HG03064 (cell line): ENCODE results near the gene SHPK.
"Not testable (repeated sequence)": the region's sequence is repeated elsewhere in the genome, so short reads cannot be mapped to it uniquely, and the experiment has no call there.

Experiments used
- ATAC-seq: cut with Tn5 transposase; IDR thresholded peaks from one replicate; pipeline ENCODE4 v1.9.1; 2021; ENCODE audit warnings: low read depth; ENCODE audit not compliant: unreplicated experiment

The SHPK gene

DNA sequence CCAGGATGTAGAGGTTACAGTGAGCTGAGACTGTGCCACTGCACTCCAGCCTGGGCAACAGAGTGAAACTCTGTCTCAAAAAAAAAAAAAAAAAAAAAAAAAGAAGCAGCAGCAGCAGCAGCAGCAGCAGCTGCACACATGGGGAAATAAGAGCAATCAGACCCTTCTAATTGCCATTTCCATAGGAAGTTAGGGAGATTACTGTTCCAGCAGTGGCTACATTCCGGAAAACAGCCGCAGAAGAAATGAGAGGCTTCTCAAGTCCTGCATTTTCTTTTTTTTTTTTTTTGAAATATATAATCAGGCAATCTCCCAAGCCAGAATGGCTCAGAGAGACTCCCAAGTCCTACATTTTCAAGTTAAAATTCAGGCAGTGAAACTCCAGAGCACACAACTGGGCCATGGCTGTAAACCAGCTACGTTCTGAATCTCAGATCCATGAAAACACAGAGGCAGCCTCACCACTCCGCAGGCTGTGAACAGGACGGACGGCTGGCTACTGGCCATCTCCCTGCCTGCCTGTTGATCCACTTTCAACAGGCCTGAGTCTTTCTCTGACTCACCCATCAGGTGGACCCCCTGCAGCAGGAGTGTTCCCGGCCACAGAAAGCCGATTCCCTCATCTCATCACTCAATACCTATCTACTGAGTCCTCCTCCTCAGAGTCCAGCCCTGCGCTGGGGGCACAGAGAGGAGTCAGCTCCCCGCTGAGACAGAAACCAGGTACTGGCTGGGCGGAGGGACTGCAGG, 41.8 kb downstream of the SHPK start:
- ATAC-seq, result no peak

GRCh38 chr17:3593384-3593783, 42.7 kb downstream of the SHPK start:
- ATAC-seq, result no peak

GRCh38 chr17:3592216-3592860, 43.7 kb downstream of the SHPK start:
- no peak for ATAC-seq

DNA sequence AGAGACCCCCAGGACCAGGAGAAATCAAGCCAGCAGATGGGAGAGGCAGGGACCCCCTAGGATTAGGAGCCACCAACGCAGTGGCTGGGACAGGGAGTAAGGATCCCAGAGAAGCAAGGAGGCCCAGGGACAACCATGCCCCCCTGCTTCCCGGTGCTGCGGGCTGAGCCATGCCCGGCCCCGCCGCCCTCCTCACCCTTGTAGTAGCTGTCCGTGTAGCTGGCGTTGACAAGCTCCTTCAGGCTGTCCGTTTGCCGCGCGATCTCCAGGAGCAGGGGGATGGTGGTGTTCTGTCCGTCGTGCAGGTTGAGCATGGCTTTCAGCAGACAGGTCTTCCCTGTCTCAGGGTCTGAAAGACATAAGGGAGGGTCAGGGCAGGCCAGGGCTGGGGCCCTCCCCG, 45.3 kb downstream of the SHPK start:
- no peak for ATAC-seq

GRCh38 chr17:3590231-3590630, 45.8 kb downstream of the SHPK start:
- no peak for ATAC-seq

DNA sequence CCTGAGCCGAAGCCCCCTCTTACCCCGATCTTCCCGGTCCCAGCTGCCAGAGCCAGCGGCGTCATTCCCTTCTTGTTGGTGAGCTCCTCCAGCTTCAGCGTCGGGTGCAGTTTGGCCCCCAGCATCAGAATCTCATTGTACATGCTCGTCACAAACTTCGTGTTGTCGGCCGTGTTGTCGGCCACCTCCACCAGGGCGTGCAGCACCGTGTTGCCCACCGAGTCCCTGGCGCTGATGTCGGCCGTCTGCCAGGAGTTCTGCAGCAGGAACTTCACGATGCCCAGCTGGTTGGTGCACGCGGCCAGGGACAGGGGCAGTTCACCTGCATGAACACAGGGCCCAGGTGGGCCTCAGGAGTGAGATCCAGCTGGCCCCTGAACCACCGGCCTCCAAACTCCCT, 46.3 kb downstream of the SHPK start:
- ATAC-seq, result no peak

DNA sequence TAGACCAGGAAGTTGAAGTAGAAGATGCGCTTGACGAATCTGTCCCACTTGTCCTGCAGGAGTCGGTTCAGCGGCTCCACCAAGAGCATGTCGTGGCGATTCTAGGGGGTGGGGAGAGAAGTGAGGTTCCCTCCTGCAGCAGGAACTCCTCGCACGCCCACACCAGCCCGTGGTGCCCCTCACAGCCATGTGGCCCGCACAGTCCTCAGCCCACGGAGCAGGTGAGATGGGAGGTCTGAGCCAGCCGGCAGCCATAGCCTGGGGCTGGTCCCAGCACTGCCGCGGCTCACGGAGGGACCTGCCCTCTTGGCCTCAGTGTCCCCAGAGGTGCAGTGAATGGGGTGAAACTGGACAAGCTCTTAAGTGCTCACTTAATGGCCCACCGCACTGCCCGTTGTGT, 50.2 kb downstream of the SHPK start:
- ATAC-seq, result no peak

- no peak for ATAC-seq
Measured at GRCh38 chr17:3583456-3583855, 52.6 kb downstream of the SHPK start.

DNA sequence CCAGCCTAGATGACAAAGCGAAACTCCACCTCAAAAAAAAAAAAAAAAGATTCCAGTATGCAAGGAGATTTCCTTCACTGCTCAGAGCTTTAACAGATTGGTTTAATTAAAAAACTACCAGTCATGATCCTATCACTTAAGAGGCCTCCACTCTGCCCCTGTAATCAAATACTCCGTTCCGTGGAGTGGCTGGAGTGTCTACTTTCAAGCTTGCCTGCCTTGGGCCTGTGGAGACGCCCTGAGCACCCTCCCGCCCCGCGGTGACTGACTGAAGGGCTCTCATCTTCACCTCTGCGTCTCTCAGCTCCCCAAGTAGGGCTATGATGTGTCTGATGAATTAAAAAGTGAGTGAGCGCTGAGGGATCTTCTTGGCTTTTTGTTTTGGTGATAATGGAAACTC, 53.1 kb downstream of the SHPK start:
- no peak for ATAC-seq

DNA sequence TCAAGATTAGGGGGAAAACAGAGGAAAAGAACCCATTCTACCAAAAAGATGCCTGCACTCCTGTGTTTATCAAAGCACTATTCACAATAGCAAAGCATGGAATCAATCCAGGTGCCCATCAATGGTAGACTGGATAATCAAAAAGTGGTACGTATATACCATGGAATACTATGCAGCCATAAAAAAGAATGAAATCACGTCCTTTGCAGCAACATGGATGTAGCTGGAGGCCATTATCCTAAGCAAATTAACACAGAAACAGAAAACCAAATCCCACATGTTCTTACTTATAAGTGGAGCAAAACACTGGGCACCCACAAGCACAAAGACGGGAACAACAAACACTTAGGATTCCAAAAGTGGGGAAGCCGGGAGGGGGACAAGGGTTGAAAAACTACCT, 57.4 kb downstream of the SHPK start:
- not testable (repeated sequence) for ATAC-seq

- ATAC-seq, result no peak
Measured at GRCh38 chr17:3576970-3577369, 59.1 kb downstream of the SHPK start.

- ATAC-seq, result no peak
Measured at GRCh38 chr17:3575511-3575910, 60.5 kb downstream of the SHPK start.

GRCh38 chr17:3574231-3574630, 61.8 kb downstream of the SHPK start:
- ATAC-seq, result no peak

DNA sequence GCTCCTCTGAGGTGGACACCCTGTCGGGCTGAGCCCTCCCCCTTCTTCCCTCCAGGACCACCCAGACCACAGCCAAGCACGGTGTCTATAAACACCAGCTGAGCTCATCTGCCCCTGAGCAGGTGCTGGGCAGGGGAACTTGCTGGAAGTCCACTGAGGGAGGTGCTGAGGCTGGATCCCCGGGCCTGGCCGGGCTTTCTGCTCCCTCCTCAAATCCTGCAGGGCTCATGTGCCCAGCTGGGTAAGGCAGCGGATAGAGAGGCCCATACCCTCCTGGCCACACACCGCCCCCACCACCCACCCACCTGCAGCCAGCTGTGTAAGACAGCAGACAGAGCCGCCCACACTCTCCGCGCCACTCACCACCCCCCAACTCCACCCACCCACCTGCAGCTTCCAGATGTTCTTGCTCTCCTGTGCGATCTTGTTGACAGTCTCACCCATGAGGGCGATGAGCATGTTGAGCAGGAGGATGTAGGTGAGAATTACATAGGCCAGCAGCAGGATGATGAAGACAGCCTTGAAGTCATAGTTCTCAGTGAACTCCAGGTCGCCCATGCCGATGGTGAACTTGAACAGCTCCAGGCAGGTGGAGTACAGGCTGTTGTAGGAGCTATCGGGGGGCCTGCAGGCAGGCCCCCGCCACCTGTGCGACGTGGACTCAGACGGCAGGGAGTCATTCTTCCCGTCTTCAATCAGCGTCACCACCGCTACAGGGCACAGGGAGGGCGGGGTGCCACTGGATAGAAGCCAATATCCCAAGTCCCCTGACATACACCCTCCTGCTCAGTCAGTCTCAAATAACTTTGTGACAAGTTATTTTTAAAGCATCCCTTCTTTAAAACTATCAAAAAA, 62.6 kb downstream of the SHPK start:
- no peak for ATAC-seq

DNA sequence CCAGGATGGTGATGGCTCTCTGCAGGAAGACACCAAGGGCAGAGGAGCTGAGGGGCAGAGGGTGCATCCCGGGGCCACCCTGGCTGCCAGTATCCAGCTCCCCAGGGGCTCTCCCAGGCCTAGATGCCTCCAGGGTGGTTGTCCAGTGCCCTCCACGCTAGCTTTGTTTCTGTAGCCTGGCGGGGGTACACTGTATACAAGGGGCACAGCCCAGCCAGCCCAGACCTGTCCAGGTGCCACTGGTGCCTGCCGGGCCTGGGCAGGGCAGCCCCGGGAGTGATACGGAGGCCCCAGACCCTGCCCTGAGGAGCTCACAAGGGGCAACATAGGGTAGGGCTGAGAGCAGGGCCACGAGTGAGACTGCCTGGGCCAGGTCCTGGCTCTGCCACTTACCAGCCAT, 63.8 kb downstream of the SHPK start:
- no peak for ATAC-seq

DNA sequence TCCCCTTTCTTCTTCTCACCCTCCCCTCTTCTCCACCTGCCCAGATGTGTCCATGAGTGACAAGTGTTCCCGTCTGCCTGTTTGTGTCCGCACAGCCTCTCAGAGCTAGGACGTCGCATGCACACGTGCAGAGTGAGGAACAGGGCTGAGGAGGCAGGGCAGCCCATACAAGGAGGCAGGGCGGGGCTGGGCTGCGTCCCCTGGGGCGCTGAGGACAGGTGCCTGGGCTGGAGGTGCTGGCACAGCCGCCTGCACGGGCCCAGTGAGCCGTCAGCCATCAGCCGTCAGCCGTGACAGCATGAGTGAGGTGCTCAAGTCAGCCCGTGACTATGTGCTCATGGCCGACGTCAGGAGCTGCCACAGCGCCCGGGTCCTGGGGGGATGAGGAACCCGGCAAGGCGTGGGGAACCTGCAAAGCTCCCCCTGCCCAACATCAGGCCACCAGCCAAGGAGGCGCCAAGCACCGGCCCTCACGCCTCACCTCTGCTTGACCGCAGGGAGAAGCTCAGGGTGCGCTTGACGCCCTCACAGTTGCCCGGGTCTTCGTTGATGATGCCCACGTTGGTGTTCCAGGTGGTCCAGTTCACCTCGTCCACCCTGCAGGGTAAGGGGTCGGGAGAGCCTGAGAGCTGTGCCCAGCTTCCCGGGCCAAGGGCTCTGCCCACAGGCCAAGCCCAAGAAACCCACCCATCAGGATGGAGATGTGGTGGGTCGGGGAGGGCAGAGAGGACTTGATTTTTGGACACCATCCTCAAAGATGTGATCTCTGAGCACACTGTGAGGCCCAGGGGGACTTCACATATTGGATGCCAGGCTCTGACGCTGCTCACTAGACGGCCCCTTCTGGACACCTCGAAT, 64.8 kb downstream of the SHPK start:
- no peak for ATAC-seq

DNA sequence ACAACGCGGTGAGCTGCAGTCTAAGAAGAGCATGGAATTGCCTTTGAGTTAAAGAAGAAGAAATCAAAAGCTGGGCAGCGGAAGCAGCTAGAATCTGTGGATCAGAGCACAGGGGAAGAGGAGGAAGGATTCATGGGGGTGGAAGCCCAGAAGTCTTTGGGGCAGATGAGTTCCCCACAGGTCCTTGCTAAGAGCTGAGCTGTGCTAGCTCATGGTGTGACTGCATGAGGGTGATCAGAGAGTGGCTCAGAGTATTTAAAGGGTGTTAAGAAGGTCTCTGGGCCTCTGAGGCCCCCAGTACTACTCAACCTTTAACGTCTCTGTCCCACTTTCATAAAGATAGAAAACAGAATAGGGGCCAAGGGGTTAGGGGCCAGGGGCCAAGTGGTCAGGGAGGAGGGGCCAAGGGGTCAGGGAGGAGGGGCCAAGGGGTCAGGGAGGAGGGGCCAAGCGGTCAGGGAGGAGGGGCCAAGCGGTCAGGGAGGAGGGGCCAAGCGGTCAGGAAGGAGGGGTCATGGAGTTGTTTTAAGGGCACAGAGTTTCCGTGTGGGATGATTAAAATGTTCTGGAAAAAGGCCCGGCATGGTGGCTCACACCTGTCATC, 66.4 kb downstream of the SHPK start:
- ATAC-seq, result no peak

DNA sequence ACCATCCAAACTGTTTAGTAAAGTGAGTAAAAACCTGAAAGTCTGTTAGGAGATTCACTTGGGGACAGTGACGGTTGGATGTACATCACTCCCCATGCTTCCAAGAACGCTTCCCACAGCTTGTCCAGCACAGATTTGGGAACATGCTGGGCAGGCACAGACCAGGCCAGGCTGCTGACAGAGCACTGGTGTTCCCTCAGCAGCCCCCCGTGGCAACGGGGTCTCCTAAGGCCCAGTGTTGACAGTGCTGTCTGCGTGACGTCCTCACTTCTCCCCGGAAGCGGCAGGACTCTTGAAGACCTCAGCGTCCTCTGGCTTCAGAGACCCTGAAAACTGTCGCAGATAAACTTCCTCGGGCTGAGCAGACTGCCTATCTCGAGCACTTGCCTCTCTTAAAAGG, 69.5 kb downstream of the SHPK start:
- no peak for ATAC-seq

DNA sequence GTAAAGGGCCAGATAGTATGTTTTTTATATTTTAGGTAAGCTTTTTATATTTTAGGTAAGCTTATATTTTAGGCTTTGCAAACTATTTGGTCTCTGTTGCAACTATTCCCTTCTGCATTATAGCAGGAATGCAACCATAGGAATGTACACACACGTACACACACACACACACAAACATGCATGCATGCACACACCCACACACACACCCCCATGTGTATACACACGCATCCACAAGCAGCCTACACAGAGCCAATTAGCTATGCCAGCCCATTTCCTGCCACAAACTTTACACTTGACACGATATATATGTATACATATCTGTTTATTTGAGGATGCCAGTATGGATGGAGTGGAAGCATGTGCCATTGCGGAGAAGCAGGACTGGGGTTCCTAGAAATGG, 70.9 kb downstream of the SHPK start:
- ATAC-seq, result no peak

DNA sequence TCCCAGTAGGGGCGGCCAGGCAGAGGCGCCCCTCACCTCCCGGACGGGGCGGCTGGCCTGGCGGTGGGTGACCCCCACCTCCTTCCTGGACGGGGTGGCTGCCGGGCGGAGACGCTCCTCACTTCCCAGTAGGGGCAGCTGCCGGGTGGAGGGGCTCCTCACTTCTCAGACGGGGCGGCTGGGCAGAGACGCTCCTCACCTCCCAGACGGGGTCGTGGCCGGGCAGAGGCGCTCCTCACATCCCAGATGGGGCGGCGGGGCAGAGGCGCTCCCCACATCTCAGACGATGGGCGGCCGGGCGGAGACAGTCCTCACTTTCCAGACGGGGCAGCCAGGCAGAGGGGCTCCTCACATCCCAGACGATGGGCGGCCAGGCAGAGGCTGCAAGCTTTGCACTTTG, 71.8 kb downstream of the SHPK start:
- not testable (repeated sequence) for ATAC-seq
